Testis (tissue), 2 donors: ENCODE measurements around the gene PCNX4.

ENCODE experiments used
- CTCF ChIP-seq, 3 experiments: fragments of 450-650 bp in 2 of 3; fragments of 200-600 bp in 1 of 3; sonication (generic) in 1 of 3; IDR thresholded peaks; one replicate each; pipeline ENCODE4 v1.5.1; 2016 to 2019; ENCODE audit warnings: antibody characterized with exemption in 3 of 3, mild to moderate bottlenecking in 2 of 3, moderate library complexity in 1 of 3
- POLR2A ChIP-seq: fragments of 450-650 bp; IDR thresholded peaks from one replicate; pipeline ENCODE4 v1.6.1; 2017; ENCODE audit warnings: antibody characterized with exemption, mild to moderate bottlenecking, moderate library complexity

GRCh38 chr14:60095781-60096450 is 4.2 kb downstream of the PCNX4 start:
- no peak for TF ChIP-seq CTCF (IDR thresholded peaks at IDR 0.05)
- no peak for TF ChIP-seq POLR2A
